HG03571 (cell line): ENCODE data around the gene PAK2.
"Not testable (repeated sequence)": the region's sequence is repeated elsewhere in the genome, so short reads cannot be mapped to it uniquely, and the experiment has no call there.

Experiments used
- ATAC-seq: cut with Tn5 transposase; IDR thresholded peaks from one replicate; pipeline ENCODE4 v1.9.1; 2021; ENCODE audit not compliant: unreplicated experiment

The PAK2 gene

DNA sequence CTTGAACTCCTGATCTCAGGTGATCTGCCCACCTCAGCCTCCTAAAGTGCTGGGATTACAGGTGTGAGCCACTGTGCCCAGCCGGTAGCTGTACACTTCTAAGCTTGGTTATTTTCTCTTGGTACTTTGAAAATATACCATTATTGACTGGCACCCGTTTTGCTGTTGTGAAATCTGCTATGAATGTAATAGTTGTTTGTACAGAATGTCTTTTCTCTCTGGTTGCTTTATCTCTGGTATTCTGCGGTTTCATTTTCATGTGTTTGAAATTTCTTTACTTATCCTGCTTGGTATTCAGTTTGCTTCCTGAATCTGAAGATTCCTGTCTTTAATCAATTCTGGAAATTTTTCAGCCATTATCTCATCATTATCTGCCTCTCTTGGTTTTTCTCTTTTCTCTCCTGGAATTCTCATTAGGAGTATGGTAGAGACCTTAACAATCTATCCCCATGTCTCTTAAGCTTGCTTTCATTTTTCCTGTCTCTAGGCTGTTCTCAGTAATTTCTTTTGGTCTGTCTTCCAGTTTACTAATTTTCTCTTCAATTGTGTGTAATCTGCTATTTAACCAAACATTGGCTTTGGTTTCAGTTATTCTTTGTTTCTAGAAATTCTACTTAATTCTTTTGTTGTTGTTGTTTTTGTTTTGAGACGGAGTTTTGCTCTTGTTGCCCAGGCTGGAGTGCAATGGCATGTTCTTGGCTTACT is 2.8 kb upstream of the PAK2 start:
- ATAC-seq = no peak

DNA sequence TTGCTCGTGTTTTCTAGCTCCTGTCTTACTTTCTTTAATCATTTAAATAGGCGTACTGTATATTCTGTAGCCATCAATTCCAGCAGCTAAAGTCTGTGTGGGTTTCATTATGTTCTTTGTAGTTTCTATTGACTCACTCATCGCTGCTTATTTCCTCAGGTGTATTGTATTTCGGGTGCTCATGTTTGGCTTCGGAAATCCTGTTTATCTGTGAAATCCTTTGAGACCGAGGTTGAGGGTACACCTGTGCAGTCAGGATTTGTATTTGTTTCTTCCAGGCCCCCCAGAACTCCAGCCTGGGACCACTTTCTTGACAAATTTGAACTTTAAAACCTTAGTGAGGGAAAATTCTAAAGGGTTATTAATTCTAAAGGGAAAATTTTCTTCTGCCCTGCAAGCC is 2.0 kb upstream of the PAK2 start:
- no peak for ATAC-seq

DNA sequence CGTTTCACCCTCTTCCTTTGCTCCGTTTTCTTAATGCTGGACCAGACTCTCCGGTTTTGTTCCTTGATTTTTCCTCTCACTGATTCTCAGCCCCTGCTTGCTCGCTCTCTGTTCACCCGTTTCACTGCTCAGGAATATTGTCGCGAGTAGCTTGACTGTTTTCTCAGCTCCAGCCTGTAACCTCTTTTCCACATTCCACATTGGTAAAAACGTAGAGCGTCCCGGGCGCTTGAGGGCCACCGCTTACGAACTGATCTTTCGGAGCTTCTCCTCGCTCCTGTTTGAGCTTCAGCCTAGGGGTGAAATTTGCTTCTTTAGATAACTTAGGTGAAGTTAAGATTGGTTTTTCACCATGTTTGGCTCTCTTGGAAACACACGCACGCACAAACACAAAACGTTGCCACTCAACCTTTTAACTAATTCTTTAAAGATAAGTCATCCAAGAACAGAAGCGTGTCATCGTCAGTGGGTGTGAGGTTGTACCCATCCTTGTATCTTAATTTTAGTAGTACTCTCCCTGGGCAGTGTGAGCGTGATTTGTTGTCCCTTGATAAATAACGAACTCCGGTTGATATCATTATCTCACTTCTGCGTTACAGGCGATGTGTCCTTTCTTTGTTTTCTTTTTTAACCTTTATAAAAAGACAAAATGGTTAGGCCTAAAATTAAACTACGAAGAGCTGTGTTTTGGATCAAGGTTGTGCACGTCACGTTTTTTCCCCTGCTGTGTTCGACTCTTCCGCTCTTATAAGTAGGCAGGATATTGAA is 1.0 kb downstream of the PAK2 start:
- peak; percentile 14 for ATAC-seq

DNA sequence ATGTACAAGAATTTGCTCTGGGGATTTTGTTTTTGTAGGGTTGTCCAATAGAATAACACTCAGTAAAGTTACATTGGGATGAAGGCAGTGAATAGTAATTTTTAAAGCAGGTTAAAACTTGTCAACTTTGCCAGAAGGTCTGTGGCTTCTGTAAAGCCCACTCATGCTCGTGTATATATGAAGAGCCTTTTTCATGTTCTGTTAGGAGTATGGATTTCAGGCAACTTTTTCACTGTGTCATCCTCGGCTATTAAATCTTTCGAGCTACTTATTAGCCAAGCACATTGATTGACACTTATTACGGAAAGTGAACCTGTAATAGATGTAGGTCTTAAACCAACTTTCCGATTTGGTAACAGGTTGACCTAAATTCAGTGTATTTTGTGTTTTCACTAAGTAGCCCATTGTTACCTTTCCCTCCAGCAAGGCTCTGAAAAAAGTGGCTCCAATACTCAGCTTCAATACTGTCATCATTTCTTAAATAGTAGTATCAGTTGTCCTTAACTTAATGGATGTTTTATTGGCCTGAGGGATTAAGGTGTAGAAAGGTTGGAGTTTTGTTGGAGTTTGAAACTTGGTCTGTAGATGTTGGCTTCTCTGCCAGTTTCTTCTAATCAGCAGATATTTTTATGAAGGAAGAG is 1.7 kb downstream of the PAK2 start:
- no peak for ATAC-seq

DNA sequence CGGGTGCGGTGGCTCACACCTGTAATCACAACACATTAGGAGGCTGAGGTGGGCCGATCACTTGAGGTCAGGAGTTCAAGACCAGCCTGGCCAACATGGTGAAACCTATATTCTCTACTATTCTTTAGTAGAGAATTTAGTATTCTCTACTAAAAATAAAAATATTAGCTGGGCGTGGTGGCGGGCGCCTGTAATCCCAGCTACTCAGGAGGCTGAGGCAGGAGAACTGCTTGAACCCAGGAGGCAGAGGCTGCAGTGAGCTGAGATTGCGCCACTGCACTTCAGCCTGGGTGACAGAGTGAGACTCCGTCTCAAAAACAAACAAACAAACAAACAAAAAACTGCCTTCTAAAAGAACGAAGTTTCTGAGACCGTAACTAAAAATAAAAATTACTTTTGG is 3.9 kb downstream of the PAK2 start:
- ATAC-seq = not testable (repeated sequence)

DNA sequence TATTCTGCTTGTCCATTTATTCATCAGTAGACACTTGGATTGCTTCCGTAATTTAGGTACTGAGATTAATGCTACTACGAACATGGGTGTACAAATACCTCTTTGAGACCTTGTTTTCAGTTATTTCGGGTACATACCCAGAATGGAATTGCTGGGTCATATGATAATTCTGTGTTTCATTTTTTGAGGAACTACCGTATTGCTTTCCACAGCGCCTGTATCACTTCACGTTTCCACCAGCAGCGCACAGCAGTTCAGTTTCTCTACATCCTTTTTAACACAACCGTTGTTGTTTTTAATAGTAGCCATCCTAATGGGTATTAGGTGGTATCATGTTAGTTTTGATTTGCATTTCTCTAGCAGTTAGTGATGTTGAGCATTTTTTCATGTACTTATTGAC is 9.5 kb downstream of the PAK2 start:
- ATAC-seq = no peak

DNA sequence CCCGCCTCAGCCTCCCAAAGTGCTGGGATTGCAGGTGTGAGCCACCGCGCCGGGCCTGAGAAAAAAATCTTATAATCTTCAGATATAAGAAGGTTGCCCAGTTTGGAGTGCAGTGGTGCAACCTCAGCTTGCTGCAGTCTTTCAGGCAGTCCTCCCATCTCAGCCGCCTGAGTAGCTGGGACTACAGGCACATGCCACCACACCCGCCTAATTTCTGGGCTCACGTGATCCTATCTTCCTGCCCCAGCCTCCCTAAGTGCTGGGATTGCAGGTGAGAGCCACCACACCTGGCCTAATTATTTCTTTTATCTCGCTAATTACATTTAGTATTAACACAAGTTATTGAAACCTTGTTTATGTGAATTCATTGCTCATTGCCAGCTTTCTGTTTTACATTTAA is 13.5 kb downstream of the PAK2 start:
- ATAC-seq = no peak

DNA sequence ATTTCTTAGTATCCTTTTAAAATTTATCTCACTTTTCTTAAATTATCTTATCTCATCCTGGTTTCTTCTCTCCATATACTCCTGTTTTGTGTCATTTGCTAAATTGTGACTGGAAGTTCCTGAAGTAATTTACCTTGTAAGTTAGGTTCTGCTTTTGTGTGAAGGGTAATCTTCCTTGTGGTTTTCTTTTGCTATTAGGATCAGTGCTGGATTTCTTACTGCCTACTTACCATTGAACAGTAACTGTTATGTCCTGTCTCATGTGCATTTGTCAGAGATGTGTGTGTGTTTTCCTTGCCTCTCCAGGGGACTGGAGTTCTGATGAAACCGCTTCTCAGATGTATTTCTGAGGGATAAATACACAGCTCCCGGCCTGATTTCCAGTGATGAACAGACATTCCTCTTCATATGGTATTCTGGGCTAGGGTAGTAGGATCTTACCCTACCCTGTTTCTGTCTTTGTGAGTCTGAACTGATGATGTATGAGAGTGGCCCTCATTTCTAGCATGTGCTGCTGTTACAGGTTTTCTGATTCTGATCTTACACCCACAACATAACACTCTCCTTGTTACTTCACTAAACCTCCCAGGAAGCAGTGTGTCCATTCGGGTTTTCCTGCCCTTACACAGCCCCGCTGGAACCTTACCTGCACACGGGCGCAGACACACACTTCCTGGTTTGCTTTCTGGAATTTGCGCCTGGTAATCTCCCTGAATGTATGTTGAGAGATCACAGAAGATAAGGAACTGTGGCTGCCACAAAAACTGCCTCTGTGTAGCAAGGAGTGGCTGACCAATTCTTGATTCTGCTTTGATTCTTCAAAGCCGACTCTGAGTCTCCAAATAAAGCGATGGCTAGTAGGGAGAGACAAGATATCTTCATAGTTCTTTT is 14.7 kb downstream of the PAK2 start:
- no peak for ATAC-seq

DNA sequence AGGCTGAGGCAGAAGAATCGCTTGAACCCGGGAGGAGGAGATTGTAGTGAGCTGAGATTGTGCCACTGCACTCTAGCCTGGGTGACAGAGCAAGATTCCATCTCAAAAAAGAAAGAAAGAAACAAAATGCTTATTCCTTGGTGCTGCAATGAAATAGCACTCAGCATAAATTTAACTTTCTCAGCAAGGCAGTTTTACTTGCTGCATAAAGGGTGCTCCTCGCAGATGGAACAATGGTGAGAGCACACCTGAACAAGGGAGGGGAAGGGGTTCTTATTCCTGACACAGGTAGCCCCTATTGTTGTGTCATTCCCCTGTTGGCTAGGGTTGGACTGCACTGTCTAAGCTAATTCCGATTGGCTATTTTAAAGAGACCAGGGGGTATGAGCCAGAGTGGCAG is 17.1 kb downstream of the PAK2 start:
- no peak for ATAC-seq

DNA sequence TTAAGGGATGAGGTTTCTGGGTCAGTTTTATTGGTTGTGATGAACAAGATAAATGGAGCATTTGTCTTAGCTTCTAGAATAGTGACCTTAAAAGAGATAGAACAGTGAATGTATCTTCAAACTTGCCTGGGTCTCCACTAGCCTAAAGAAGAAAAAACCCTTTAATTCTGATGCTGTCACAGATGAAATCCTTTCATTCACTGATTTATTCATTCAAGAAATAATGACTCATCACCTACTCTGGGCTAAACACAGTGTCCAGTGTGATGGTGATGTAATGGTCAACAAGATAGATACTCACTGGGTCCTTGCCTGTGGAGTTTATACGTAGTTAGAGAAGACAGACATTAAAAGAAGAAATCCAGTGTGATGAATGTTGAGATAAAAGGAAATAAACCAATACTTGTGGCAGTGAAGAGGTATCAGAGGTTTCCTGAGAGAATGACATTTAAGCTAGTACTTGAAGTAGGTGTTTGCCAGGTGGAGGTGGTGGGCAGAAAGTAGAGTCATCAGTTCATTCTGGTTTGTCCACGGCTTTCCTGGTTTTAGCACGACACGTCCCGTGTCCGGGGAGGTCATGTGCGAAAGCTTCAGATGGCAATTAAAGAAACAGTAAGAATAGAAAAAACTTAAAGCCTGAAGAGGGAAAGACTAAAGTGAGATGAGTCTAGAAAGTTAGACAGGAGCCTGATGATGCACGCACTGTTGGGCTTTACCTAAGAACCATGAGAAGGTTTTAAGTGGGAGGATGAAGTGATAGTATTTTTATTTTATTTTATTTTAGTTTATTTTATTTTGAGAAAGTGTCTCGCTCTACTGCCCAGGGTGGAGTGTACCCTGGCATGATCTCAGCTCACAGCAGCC is 18.5 kb downstream of the PAK2 start:
- no peak for ATAC-seq

DNA sequence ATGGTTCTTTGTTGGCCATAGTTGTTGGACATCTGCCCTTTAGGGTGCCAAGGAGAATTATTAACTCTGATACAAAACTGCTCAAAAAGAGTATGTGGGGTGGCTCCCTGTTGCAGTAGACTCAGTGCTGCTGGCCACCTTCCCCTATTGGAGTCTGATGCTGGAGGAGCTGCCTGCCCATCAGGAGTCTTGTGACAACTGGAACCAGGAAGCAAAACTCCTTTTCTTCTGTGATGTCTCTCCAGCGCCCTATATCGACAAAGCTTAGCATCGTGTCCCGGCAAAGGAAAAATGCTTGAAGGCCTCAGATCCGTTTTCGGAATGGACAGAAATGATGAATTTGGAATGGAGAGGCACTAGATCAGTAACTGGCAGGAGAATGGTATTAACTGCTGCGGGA is 23.5 kb downstream of the PAK2 start:
- no peak for ATAC-seq

DNA sequence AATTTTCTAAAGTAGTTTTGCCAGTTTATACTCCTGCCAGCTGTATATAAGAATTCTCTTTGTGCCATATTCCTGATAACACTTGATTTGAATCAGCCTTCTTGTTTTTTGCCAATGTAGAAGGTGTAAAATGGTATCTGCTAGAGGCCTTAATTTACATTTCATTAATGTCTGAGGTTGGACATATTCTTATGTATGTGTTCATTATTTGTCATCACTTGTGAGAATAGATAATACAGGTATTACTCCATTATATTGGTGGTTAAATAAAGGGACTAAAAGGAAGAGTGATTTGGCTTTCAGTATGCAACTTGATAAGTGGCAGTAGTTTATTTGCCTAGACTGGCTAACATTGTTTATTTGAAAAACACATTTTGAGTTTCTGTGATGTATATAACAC is 25.8 kb downstream of the PAK2 start:
- ATAC-seq = no peak

DNA sequence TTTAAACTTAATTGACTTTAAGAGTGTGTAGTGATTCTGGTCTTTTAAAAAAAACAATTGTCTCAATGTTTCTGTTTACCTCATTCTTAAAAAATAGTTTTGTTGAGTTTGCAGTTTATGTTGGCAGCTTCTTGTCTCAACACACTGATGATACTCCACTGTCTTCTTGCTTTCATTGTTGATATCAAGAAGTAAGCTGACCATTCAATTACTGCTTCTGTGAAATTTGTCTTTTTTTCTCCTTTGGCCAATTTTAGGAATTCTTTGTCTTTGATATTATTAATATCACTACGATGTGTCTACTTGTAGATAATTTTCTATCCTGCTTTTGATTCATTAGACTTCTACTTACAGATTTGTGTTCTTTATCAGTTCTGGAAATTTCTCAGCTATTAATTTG is 31.4 kb downstream of the PAK2 start:
- ATAC-seq = no peak

DNA sequence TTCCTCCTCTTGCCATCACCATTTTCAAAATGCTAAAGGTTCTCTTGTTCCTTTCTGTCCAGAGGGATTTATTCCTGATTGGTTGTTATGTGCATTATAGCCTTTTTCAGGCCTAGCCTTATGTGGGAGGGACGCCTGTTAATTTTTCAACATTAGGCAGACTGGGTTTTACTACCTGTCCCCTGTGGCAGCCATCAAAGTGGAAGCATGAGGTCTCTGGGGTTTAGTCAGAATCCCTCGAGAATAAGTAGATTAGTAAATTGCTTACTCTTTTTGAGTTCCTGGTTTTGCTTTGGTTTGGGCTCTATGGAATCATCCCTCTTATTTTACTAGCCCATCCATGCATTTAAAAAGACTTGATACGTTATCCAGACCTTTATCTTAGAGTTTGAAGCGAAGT is 32.4 kb downstream of the PAK2 start:
- no peak for ATAC-seq

DNA sequence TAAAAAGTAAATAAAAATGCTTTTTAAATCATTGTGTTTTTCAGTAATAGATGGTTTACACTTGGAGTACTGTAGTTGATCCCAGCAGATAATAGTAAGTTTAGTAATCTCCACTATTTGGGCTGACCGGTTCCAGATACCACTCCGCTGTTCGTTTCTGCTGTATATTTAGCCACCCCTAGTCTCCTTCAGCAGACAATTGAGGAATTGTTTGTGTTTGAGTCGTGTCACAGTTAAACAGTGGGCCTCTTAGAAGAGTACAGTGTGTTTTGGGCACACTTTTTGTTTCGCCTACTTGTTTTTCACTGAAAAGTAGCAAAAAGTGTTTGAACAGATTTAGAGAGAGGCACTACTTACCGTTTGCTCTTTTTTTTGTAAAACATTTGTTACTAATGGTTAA is 33.2 kb downstream of the PAK2 start:
- no peak for ATAC-seq

DNA sequence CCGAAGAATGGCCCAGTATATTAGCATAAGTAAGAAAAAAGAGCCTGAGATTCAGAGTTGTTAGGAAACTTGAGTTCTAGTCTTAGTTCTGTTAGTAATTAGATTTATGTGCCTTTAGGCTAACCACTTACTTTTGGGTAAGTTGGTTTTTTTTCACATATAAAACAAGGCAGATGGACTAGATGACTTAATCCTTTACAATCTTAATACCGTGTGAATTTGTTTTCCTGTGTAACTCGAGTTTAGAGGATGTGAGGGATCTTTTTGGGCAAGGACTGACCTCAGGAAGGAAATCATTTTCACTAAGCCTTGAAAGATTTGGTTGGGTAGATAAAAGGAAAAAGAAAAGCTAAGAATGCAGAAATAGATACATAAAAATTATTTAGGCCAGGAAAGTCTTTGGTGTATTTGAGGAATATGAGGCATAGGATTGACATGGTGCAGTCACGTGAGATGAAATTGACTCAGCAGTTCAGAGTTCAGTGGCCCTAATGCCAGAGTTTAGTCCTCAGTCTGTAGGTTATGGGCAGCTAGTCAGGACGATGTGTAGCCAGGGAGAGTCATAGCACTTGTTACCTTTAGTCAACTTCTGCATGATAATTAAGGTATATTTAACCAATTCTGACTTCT is 34.6 kb downstream of the PAK2 start:
- no peak for ATAC-seq

DNA sequence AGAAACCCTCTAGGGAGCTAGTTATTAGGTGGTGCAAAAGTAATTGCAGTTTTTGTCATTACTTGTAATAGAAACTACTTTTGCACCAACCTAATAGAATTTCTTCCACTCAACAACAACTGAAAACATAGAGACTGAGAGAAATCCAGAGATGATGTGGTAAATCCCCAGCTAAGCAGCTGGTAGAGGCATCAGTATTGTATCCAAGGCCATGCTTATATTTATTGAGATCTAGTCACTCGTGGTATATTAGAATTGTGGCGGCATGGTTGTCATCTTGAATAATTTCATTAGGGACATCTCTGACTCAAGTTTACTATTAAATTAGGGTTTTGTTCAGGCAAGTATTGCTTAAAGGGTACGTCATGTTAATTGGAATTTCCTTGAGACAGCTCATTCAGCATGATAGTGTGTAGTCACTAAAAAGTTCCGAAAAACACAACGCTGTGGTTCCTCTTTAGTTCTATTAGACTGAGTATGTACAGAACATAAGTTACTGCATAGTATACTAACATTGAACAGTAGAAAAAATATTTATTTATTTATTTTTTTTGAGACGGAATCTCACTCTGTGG is 35.3 kb downstream of the PAK2 start:
- ATAC-seq = no peak

DNA sequence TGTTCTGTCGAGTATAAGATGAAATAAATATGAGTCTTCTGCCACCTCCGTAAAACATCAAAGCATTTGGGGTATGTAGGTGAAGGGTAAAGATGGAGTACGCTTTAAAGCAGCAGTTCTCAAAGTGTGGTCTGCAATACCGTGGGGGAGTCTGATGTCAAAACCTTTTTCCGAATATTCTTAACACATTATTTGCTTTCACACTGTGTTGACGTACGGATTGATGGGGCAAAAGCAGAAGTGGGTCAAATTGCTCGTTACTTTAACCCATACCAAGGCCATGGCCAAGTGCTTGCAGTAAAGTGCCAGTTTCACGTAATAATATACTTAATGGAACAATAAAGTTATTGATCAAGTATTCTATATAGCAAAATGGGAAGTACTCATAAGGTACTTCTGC is 36.3 kb downstream of the PAK2 start:
- no peak for ATAC-seq

DNA sequence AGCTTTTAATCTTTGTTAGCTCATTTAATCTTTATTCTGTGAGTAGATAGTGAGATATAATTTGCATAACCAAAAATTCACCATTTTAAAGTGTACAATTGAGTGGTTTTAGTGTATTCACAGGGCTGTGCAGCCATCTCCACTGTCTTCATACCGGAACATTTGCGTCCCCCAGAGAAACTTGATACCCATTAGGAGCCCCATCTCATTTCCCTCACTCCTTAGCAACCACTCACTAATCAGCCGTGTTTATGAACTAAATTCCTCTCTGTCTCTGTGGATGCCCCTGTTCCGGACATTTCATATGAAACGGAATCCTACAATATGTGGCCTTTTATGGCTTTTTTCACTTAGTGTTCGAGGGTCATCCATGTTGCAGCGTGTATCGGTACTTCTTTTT is 38.2 kb downstream of the PAK2 start:
- no peak for ATAC-seq

DNA sequence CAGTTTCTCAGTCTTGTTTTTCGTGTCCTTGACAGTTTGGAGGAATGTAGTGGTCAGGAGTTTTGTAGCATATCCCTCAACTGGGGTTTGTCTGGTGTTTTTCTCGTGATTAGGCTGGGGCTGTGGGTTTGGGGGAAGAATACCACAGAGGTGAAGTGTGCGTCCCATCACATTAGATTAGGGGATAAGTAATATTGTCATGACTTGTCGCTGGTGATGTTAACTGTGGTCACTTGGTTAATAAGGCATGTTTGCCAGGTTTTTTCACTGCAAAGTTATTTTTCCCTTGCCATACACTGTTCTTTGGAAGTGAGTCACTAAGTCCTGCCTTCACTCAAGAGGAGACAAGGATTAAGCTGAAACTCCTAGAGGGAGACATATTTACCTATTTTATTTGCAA is 39.1 kb downstream of the PAK2 start:
- ATAC-seq = no peak
